RWPE2 (cell line): Measurements from ENCODE around the gene RPL7A.

Experiments
- ATAC-seq: fragments of 200-7000 bp; cut with Tn5 transposase; 3 replicates; pipeline ENCODE4 v1.9.1; 2021; ENCODE audit warnings: low read depth
- DNase-seq: peaks from one replicate; pipeline ENCODE4 v3.0.0-alpha.2; 2020; ENCODE audit warnings: low spot score
- H3K27ac ChIP-seq: fragments of 450-650 bp; 2 replicates; pipeline ENCODE4 v1.5.1; 2017; ENCODE audit warnings: mild to moderate bottlenecking; ENCODE audit not compliant: poor library complexity, severe bottlenecking
- H3K27me3 ChIP-seq: fragments of 250-450 bp; sonication (Bioruptor Pico); 2 replicates; pipeline ENCODE4 v1.5.1; 2021; ENCODE audit warnings: mild to moderate bottlenecking, moderate library complexity; ENCODE audit not compliant: insufficient read depth, poor library complexity, severe bottlenecking
- H3K36me3 ChIP-seq: fragments of 250-450 bp; sonication (Bioruptor Pico); 2 replicates; pipeline ENCODE4 v1.5.1; 2020; ENCODE audit warnings: low read depth, mild to moderate bottlenecking, moderate library complexity
- H3K4me1 ChIP-seq: fragments of 250-450 bp; sonication (Bioruptor Pico); 2 replicates; pipeline ENCODE4 v1.5.1; 2021; ENCODE audit warnings: mild to moderate bottlenecking, moderate library complexity; ENCODE audit not compliant: insufficient read depth, poor library complexity, severe bottlenecking
- H3K4me3 ChIP-seq: fragments of 250-450 bp; sonication (Bioruptor Pico); 2 replicates; pipeline ENCODE4 v1.5.1; 2021; ENCODE audit warnings: mild to moderate bottlenecking, moderate library complexity; ENCODE audit not compliant: severe bottlenecking
- H3K9me3 ChIP-seq: fragments of 250-450 bp; sonication (Bioruptor Pico); 2 replicates; pipeline ENCODE4 v1.5.1; 2021; ENCODE audit warnings: mild to moderate bottlenecking, moderate library complexity; ENCODE audit not compliant: severe bottlenecking
- CTCF ChIP-seq: fragments of 450-650 bp; IDR thresholded peaks from one replicate; pipeline ENCODE4 v1.5.1; 2017; ENCODE audit warnings: mild to moderate bottlenecking, moderate library complexity; ENCODE audit not compliant: poor library complexity, severe bottlenecking

The RPL7A gene

GRCh38 chr9:133393399-133393798 is 45.4 kb downstream of the RPL7A start:
- no peak for TF ChIP-seq CTCF
- Histone ChIP-seq H3K4me3 (no peak overlapping the region), H3K9me3 (no peaks in the 10 kb centered on the region), H3K27me3 (no peaks in the 10 kb centered on the region), H3K36me3 (no peaks in the 10 kb centered on the region), H3K4me1 (no peaks in the 10 kb centered on the region), H3K27ac (no peak overlapping the region)
- ATAC-seq (no peak), DNase-seq (no peak)

- H3K4me3 ChIP-seq = no peak overlapping the region
- no peaks in the 10 kb centered on the region for H3K9me3 ChIP-seq
- no peaks in the 10 kb centered on the region for H3K27me3 ChIP-seq
- H3K27ac ChIP-seq = no peak overlapping the region
- ATAC-seq (peak; percentile 29; the same call in 2 of the 3 replicates), DNase-seq (no peak)
- TF ChIP-seq CTCF = no peak
- H3K4me1 ChIP-seq = no peaks in the 10 kb centered on the region
- no peaks in the 10 kb centered on the region for H3K36me3 ChIP-seq
Observed at GRCh38 chr9:133394687-133395271, 46.8 kb downstream of the RPL7A start.

- Histone ChIP-seq H3K27me3 (no peaks in the 10 kb centered on the region), H3K36me3 (no peaks in the 10 kb centered on the region), H3K27ac (no peak overlapping the region), H3K4me1 (no peaks in the 10 kb centered on the region), H3K4me3 (no peak overlapping the region), H3K9me3 (no peaks in the 10 kb centered on the region)
- no peak for DNase-seq
- no peak for TF ChIP-seq CTCF
- ATAC-seq = no peak
Observed at GRCh38 chr9:133396952-133397351, 48.9 kb downstream of the RPL7A start.

GRCh38 chr9:133397370-133397769 is 49.4 kb downstream of the RPL7A start:
- ATAC-seq = no peak

More at GRCh38 chr9:133397370-133397769, 49.4 kb downstream of the RPL7A start:
- no peak overlapping the region for H3K27ac ChIP-seq
- H3K4me1 ChIP-seq = no peaks in the 10 kb centered on the region
- no peak for TF ChIP-seq CTCF
- H3K9me3 ChIP-seq = no peaks in the 10 kb centered on the region
- no peak for DNase-seq
- no peaks in the 10 kb centered on the region for H3K27me3 ChIP-seq
- no peaks in the 10 kb centered on the region for H3K36me3 ChIP-seq
- H3K4me3 ChIP-seq = no peak overlapping the region
